DND-41 (cell line): Measurements from ENCODE around the gene FDPS.

ENCODE experiments used
- ATAC-seq: fragments of 200-7000 bp; cut with Tn5 transposase; 3 replicates; pipeline ENCODE4 v1.9.1; 2021; ENCODE audit warnings: low read depth; ENCODE audit not compliant: insufficient read depth
- DNase-seq: peaks from one replicate; pipeline ENCODE4 v3.0.0-alpha.2; 2020
- H2AFZ ChIP-seq: 2 replicates; pipeline ENCODE4 v1.6.0; 2012; ENCODE audit warnings: low read depth, low read length
- H3K27ac ChIP-seq: 2 replicates; pipeline ENCODE4 v1.5.1; 2012; ENCODE audit warnings: low read length, inconsistent platforms
- H3K27me3 ChIP-seq: fragments of 200-600 bp; sonication (generic); 2 replicates; pipeline ENCODE4 v1.6.0; 2012; ENCODE audit warnings: low read length, mild to moderate bottlenecking, inconsistent platforms; ENCODE audit not compliant: insufficient read depth, poor library complexity
- H3K36me3 ChIP-seq: 2 replicates; pipeline ENCODE4 v1.5.1; 2012; ENCODE audit warnings: low read length, inconsistent platforms; ENCODE audit not compliant: insufficient read depth
- H3K4me1 ChIP-seq: 2 replicates; pipeline ENCODE4 v1.5.1; 2012; ENCODE audit warnings: mild to moderate bottlenecking, low read length; ENCODE audit not compliant: insufficient read depth
- H3K4me2 ChIP-seq: 2 replicates; pipeline ENCODE4 v1.6.0; 2012; ENCODE audit warnings: mild to moderate bottlenecking, moderate library complexity, low read length, inconsistent platforms; ENCODE audit not compliant: insufficient read depth
- H3K4me3 ChIP-seq, 2 experiments: fragments of 200-600 bp in 1 of 2; shearing (Covaris generic) in 1 of 2; 2 replicates each; pipeline ENCODE4 v1.5.1; 2012 to 2016; ENCODE audit warnings: inconsistent platforms in 2 of 2, low read length in 2 of 2, mild to moderate bottlenecking in 2 of 2, low read depth in 1 of 2, moderate library complexity in 1 of 2
- H3K79me2 ChIP-seq: 2 replicates; pipeline ENCODE4 v1.6.0; 2012; ENCODE audit warnings: low read length, inconsistent platforms; ENCODE audit not compliant: insufficient read depth
- H3K9ac ChIP-seq: 2 replicates; pipeline ENCODE4 v1.6.0; 2012; ENCODE audit warnings: low read depth, mild to moderate bottlenecking, inconsistent platforms, low read length, moderate library complexity
- H3K9me3 ChIP-seq: 2 replicates; pipeline ENCODE4 v1.5.1; 2012; ENCODE audit warnings: low read length, moderate library complexity, mild to moderate bottlenecking, inconsistent platforms; ENCODE audit not compliant: insufficient read depth, severe bottlenecking
- H4K20me1 ChIP-seq: 2 replicates; pipeline ENCODE4 v1.6.0; 2012; ENCODE audit warnings: low read length; ENCODE audit not compliant: insufficient read depth
- CTCF ChIP-seq: IDR thresholded peaks from 2 replicates; pipeline ENCODE4 v1.5.1; 2012; ENCODE audit warnings: borderline replicate concordance, low read length, moderate library complexity, mild to moderate bottlenecking; ENCODE audit not compliant: poor library complexity, severe bottlenecking; ENCODE audit errors: extremely low read depth
- EZH2 ChIP-seq: IDR thresholded peaks from 3 replicates; pipeline ENCODE4 v1.6.1; 2012; ENCODE audit warnings: borderline replicate concordance, low read depth, mild to moderate bottlenecking, moderate library complexity, low read length, inconsistent platforms; ENCODE audit not compliant: severe bottlenecking

Gene FDPS

GRCh38 chr1:155300553-155301329, 7.9 kb upstream of the FDPS start:
- H3K4me3 ChIP-seq = no peak overlapping the region
- no peaks in the 10 kb centered on the region for H3K27me3 ChIP-seq
- no peaks in the 10 kb centered on the region for H3K79me2 ChIP-seq
- no peak overlapping the region for H2AFZ ChIP-seq
- DNase-seq = no peak
- H3K4me2 ChIP-seq = no peak overlapping the region
- H3K9me3 ChIP-seq = no peaks in the 10 kb centered on the region
- H3K36me3 ChIP-seq = no peaks in the 10 kb centered on the region
- H3K9ac ChIP-seq = no peak overlapping the region
- no peaks in the 10 kb centered on the region for H3K4me1 ChIP-seq
- no peak for TF ChIP-seq EZH2
- TF ChIP-seq CTCF = no peak
- ATAC-seq = no peak
- no peaks in the 10 kb centered on the region for H4K20me1 ChIP-seq
- no peak overlapping the region for H3K27ac ChIP-seq

- Histone ChIP-seq H3K79me2 (no peaks in the 10 kb centered on the region), H3K4me1 (no peaks in the 10 kb centered on the region), H3K9me3 (no peaks in the 10 kb centered on the region), H3K4me2 (no peak within 1 kb of the TSS), H2AFZ (no peak within 1 kb of the TSS), H3K27me3 (no peaks in the 10 kb centered on the region), H3K4me3 (no peak within 1 kb of the TSS), H3K9ac (no peak within 1 kb of the TSS), H4K20me1 (no peaks in the 10 kb centered on the region), H3K27ac (no peak within 1 kb of the TSS), H3K36me3 (no peaks in the 10 kb centered on the region)
- no peak for DNase-seq
- ATAC-seq = no peak
- TF ChIP-seq EZH2 (no peak), CTCF (no peak)
Observed at GRCh38 chr1:155301342-155301841, 7.3 kb upstream of the FDPS start, which contains the start of gene PKLR. Gene PKLR, minus strand, starts transcription at chr1:155301438. Its CDS starts 43 bp downstream, at chr1:155301395.

GRCh38 chr1:155304558-155305063, 4.1 kb upstream of the FDPS start:
- no peaks in the 10 kb centered on the region; the same call in 1 of the 2 replicates for H3K36me3 ChIP-seq
- H3K9ac ChIP-seq = no peak overlapping the region
- DNase-seq (no peak), ATAC-seq (no peak)
- no peaks in the 10 kb centered on the region for H3K27me3 ChIP-seq
- no peak overlapping the region for H2AFZ ChIP-seq
- H3K4me3 ChIP-seq = no peak overlapping the region
- TF ChIP-seq CTCF (no peak), EZH2 (no peak)
- H4K20me1 ChIP-seq = no peaks in the 10 kb centered on the region
- H3K4me1 ChIP-seq = peaks cover 13% of the 10 kb centered on the region
- no peak overlapping the region for H3K4me2 ChIP-seq
- H3K27ac ChIP-seq = no peak overlapping the region
- H3K9me3 ChIP-seq = no peaks in the 10 kb centered on the region
- H3K79me2 ChIP-seq = peaks cover 10% of the 10 kb centered on the region
